ENCODE results near the gene ZSCAN20. TPM values are rescaled to one million over a fixed set of nuclear protein-coding genes. Genes with fewer than 3 reads are reported as not detected.

Gene ZSCAN20
- total RNA-seq, 1 donor from 2014 or later, result 4.3 TPM

DNA sequence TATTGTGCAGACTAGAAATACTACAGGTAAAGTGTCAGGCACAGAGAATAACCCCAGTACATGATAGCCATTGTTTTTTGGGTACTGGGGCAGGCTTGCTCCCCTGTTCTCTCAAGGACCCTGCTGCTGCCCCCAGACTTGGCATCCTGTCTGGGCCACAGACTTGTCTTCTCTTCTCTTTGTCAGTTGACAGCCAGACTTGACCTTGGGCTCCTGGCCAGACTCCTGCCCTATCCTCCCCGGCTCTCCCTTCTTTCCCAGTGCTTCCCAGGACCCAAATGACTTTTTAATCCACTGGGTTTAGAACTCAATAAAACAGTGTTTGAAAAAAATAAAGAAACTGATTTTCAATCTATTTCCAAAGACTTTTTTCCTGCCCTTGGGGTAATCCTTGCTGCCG is 43.2 kb downstream of the ZSCAN20 start:
- TF ChIP-seq, protein P1, sequence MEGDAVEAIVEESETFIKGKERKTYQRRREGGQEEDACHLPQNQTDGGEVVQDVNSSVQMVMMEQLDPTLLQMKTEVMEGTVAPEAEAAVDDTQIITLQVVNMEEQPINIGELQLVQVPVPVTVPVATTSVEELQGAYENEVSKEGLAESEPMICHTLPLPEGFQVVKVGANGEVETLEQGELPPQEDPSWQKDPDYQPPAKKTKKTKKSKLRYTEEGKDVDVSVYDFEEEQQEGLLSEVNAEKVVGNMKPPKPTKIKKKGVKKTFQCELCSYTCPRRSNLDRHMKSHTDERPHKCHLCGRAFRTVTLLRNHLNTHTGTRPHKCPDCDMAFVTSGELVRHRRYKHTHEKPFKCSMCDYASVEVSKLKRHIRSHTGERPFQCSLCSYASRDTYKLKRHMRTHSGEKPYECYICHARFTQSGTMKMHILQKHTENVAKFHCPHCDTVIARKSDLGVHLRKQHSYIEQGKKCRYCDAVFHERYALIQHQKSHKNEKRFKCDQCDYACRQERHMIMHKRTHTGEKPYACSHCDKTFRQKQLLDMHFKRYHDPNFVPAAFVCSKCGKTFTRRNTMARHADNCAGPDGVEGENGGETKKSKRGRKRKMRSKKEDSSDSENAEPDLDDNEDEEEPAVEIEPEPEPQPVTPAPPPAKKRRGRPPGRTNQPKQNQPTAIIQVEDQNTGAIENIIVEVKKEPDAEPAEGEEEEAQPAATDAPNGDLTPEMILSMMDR (IDR thresholded peaks at IDR 0.05), result no peak
- Histone ChIP-seq H3K4me3 (no peak overlapping the region), H3K36me3 (no peaks in the 10 kb centered on the region), H3K4me1 (no peaks in the 10 kb centered on the region), H3K27ac (no peak overlapping the region), H3K9me3 (no peaks in the 10 kb centered on the region), H3K27me3 (no peaks in the 10 kb centered on the region)
- no peak for ATAC-seq
- DNase-seq, result no peak
- intact Hi-C loops (cut with DNase I), result no loop called here

DNA sequence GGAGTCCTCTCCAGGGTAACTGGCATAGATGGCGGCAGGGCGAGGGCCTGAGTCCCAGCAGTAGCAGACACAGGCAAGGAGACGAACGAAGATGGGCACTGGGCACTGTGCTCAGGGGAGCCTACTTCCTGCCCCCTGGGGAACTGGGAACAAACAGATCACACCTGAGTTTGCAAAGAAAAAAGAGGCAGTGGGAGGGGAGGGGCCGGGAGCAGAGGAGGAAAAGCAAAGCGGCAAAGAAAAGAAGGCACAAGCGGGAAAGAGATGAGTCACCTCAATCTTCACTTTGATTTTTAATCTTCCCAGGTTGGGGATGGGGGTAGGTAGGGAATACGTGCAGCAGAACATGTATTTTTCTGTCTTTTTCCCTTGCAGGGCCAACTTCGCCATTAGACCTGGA is 44.0 kb downstream of the ZSCAN20 start:
- Histone ChIP-seq H3K36me3 (no peaks in the 10 kb centered on the region), H3K4me3 (no peak overlapping the region), H3K27me3 (no peaks in the 10 kb centered on the region), H3K9me3 (no peaks in the 10 kb centered on the region), H3K4me1 (no peaks in the 10 kb centered on the region), H3K27ac (no peak overlapping the region)
- TF ChIP-seq, protein P1 (IDR thresholded peaks at IDR 0.05), result no peak
- DNase-seq (no peak), ATAC-seq (no peak)
- intact Hi-C loops (cut with DNase I), result no loop called here

DNA sequence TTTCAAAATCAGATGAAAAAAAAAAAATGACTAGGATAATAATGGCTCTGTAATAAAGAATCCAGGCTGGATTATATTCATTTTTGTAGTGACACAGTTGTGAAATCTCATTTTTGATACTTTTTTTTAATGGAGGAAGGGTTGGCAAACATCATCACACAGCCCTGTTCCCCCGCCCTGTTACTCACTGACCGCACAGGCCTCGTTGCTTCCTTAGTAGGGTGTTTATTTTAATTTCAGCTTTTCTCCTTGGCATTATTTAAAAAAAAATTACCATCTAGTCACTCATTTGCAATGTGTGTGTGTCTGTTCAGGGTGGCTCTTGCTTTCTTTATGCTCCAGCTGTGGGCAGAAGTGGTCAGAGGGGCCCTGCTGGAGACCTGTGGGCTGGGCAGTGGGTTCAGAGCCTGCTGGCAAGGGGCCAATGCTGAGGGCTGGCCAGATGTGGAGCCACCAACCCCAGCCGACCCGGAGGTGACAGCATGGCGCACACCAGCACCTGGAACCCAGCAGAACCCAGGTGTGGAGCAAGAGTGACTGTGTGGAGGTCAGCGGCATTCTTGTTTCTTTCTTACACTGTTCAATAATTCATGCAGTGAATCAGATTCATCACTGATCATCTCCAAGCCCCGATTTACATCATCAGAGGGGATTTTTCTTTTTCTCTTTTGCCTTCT is 44.6 kb downstream of the ZSCAN20 start:
- TF ChIP-seq, protein P1 (IDR thresholded peaks at IDR 0.05), result no peak
- Histone ChIP-seq H3K36me3 (no peaks in the 10 kb centered on the region), H3K4me3 (no peak overlapping the region), H3K27ac (no peak overlapping the region), H3K9me3 (no peaks in the 10 kb centered on the region), H3K4me1 (no peaks in the 10 kb centered on the region), H3K27me3 (no peaks in the 10 kb centered on the region)
- DNase-seq (no peak), ATAC-seq (no peak)
- intact Hi-C loops (cut with DNase I), result no loop called here

DNA sequence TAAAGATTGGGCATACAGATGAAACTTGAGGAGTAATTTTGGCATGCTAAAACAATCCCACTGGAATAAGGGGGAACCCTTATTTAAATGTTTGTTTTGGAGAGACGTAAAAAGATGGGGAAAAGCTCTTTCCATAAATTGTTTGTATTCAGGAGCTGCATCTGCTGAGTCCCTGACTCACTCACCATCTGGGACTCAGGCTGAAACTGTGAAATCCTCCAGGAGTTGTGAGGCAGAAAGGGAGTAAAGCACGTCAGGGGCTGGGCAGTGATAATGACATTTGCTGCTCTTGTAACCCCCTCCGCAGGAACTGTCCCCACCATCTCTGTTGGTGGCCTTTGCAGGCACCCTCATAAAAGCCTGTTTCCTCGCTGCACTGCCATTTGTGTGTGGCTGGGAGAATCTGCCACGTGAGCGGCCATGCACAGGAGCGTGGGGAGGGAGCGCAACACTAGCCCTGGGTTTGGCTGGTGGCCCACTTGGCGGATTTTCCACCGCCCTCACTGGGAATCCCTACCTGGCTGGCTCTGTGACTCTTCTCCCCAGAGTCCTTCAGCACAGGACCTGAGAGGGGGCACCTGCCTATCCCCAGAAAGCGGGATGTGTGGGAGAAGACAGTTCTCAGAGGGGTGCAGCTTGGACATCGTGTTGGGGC is 45.3 kb downstream of the ZSCAN20 start:
- Histone ChIP-seq H3K4me3 (no peak overlapping the region), H3K36me3 (no peaks in the 10 kb centered on the region), H3K27me3 (peaks cover 3% of the 10 kb centered on the region), H3K4me1 (no peaks in the 10 kb centered on the region), H3K9me3 (no peaks in the 10 kb centered on the region), H3K27ac (no peak overlapping the region)
- TF ChIP-seq, protein P1 (IDR thresholded peaks at IDR 0.05), result no peak
- ATAC-seq (no peak), DNase-seq (no peak)
- intact Hi-C loops (cut with DNase I), result no loop called here

DNA sequence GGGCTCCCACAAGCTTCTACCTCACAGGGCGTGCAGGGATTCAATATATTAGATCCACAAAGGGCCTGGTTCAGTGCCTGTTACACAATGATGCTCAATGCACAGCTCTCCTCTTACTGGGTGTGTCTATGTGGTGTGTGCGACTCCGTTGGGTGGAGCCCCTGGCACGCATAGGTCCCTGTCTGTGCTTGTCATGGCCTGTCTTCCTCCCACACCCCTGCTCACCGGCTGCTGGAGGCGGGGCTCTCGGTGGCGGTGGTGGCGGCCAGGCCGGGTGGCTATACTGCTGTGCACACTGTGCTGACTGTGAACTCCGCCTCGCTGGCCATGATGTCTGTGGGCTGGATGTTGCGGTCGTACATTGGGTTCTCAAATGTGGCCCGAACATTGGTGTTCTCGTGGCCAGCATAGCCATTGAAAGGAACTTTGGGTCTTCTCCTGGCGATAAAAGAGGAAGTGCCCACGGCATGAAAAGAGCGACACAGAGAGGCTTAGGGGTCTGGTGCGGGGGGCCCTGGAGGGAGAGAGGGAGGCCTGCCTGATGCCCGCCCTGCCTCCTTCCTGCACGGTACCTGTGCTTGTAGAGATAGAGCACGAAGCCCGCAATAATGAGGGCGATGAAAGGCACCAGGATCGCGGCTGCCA is 46.9 kb downstream of the ZSCAN20 start:
- Histone ChIP-seq H3K27ac (no peak overlapping the region), H3K9me3 (no peaks in the 10 kb centered on the region), H3K36me3 (no peaks in the 10 kb centered on the region), H3K4me3 (no peak overlapping the region), H3K4me1 (no peaks in the 10 kb centered on the region), H3K27me3 (peaks cover 3% of the 10 kb centered on the region)
- DNase-seq (no peak), ATAC-seq (no peak)
- intact Hi-C loops (cut with DNase I), result no loop called here
- TF ChIP-seq, protein P1 (IDR thresholded peaks at IDR 0.05), result no peak

All from upper lobe of right lung (tissue), 1 donor.